HG02571 (cell line): ENCODE data around the gene HARS1.
"Not testable (repeated sequence)": the region's sequence is repeated elsewhere in the genome, so short reads cannot be mapped to it uniquely, and the experiment has no call there.

Experiments
- ATAC-seq: cut with Tn5 transposase; IDR thresholded peaks from one replicate; pipeline ENCODE4 v1.9.1; 2021; ENCODE audit warnings: mild to moderate bottlenecking, moderate library complexity; ENCODE audit not compliant: unreplicated experiment

The HARS1 gene

GRCh38 chr5:140677947-140678346 is 13.2 kb downstream of the HARS1 start:
- no peak for ATAC-seq

GRCh38 chr5:140674629-140675028 is 16.5 kb downstream of the HARS1 start:
- ATAC-seq: no peak

- no peak for ATAC-seq
Observed at GRCh38 chr5:140674211-140674610, 17.0 kb downstream of the HARS1 start.

GRCh38 chr5:140673187-140673976 is 17.8 kb downstream of the HARS1 start, which contains the start of gene DND1:
Gene DND1 (minus strand): TSS chr5:140673576. CDS start chr5:140673542, 34 bp downstream.
- no peak for ATAC-seq

DNA sequence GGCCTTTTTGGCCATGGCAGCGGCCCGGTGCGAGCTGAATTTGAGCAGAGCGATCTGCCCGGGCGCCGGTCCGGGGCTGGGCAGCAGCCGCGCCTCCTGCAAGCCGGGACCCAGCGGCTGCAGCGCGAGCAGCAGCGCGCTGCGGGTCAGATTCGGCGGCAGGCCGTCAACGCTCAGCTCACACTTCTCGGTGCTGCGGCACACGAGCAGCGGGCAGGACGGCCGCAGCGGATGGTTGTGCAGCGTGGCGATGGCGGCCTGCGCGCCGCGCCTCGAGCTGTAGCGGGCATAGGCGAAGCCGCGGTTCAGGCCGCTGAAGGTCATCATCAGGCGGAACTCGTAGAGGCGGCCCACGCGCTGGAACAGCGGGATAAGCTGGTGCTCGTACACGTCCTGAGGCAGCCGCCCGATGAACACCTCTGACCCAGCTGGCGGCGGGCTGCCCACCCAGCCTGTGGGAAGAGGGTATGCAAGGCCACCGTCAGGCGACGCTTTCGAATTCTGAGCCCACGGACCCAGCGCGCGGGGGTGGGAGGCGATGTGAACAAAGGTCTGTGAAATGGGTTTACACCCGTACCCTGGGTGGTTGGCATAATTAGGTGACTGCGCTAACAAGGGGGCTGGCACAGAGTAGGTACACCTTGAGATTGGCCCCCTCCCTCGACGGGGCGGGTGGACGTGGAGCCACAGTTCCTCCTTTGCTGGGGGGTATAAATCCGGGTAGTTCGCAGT is 18.5 kb downstream of the HARS1 start:
- no peak for ATAC-seq

DNA sequence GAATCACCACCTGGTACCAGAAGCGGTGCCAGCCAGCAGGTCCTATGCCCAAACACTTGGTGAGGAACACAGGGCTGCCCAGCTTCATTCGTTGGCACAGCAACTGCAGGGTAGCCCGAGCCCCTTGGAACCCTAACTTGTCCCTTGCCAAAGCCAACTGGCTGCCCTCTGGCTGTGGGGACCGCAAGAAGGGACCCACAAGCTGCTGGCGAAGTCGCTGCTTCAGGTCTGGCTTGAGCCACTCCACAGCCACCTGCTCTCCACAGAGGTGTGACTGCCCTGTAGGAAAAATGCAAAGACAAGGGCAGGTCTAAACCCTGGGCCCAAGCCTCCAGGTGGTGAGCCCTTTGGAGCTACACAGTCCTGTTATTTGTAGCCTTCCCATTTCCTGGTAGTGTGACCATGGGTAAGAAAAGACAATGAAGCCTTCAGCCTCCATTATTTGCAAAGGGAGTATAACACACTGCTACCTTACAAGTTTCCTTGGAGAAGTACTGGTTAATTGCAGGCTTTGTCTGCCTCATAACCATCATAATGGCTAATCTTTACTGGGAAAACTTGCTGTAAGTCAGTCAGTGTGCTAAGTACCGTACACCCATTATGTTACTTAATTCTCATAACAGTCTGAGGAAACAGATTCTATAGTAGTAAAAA is 19.6 kb downstream of the HARS1 start:
- no peak for ATAC-seq

DNA sequence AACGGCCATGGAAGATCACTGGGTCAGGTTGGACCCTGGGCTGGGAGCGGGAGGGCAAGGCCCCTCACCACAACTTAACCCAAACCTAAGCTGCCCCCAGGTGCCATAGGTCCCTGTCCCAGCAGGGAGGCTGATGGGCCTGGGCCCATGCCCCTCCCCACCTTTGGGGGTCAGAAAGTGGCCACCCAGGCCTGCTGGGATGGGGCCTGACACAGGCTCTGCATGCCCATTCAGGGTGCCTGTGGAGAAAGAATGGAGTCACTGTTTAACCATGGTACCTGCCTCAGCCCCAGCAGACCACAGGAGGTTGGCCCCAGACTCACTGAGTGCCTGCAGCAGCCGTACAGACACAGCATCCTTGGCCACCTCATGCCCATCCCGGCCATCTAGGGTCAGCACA is 20.1 kb downstream of the HARS1 start:
- not testable (repeated sequence) for ATAC-seq

GRCh38 chr5:140664359-140665119 is 26.6 kb downstream of the HARS1 start, which contains the start of gene WDR55:
Gene WDR55 (plus strand): TSS chr5:140664904. CDS start chr5:140664913, 9 bp downstream.
- peak; percentile 96 for ATAC-seq

- ATAC-seq: no peak
Observed at GRCh38 chr5:140664030-140664358, 27.2 kb downstream of the HARS1 start.

DNA sequence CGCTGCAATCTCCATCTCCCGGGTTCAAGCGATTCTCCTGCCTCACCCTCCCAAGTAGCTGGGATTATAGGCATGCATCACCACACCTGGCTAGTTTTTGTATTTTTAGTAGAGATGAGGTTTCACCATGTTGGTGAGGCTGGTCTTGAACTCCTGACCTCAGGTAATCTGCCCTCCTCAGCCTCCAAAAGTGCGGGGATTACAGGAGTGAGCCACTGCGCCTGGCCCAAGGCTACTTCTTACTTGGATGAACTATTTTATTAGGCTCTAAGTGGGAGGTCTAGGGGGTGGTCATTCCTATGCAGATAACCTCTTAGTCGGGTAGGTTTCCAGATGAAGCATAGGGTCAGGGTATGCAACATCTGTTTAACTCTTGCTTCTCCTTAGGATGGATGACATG is 30.8 kb downstream of the HARS1 start:
- not testable (repeated sequence) for ATAC-seq

GRCh38 chr5:140658870-140659269 is 32.3 kb downstream of the HARS1 start:
- ATAC-seq: no peak

DNA sequence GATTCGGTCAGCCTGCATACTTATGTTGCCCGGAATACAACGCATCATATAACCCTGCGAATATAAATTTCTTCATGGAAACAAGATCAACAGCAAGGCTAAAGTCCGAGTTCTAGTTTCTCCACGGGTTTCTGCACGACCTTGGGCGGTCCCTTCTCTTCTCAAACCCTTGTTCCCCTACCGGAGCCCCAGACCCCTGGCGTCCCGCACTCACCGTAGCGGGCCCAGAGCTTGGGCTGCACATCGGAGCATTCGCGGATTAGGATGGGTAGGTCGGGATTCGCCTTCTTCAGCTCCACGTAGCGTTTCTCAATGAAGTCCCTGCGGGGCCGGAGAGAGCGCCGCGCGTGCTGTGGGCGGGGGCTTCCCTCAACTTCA is 44.1 kb downstream of the HARS1 start:
- peak; percentile 27 for ATAC-seq

DNA sequence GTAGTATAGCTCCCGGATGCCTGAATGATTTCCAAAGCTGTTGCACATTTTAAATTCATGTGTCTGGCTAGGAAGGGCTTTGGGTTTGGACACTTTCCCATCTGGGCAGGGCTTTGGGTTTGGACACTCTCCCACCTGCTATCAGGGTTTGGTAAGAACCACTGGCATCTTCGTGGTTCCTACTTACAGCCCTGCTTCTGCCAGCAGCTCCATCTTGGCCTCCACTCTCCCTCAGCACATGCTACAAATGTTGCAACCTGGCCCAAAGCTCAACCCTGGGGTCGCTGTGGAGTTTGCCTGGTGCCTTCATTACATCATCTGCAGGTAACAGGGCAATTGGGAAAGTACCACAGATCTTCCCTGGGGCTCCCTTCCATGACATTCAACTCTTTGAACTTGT is 48.5 kb downstream of the HARS1 start:
- ATAC-seq: no peak

DNA sequence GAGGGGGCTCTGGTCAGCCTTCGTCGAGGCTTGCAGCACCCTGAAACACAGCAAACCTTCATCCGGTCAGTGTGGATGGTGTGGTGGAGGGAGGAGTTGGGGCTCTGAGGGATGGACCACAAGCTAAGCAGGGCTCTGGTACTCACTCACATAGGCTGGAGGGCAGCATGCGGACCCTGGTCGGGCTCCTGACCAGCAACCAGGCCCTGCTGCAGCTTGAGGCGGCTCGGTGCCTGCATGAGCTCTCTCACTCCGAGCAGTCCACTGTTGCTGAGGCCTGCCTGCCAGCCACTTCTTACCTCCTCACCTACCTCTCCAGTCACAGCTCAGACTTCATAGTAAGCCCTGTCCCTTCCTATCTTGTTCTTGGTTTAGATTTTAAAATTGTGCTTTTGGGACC is 49.5 kb downstream of the HARS1 start:
- no peak for ATAC-seq

DNA sequence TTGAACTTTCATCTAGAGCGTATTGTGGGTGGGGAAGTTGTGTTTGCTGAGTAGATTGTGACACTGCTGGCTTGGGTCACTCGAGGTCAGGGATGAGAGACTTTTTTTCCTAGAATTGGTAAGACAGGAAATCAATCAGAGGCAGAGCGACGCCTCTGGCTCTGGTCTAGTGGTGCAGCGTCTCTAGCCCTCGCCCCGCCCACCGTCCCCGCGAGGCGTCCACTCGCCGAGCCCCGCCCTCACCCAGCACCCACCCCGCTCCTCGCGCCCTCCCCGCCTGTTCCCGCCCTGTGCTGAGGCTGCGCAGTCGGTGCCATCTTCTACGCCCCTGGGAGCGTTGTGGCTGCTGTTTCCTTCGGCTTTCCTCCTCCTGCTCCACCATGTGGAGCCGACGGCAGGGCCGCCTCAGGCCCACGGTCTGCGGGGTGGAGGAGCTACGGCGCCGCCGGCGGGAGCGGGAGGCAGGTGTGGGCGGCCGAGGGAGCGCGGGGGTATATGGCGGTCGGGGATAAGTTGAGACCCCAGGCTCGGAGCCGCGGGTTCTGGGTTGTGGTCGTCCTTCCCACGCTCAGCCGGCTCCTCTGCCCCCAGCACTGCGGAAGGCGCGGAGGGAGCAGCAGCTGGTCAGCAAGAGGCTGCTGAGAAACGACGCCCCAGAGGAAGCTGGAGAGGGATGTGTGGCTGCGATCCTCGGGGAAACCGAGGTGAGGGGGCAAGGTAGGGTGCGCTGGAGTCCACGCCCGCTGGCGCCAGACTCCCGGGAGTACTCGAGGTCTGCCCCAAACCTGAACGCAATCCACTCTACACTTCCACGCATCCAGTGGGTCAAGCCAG is 51.8 kb downstream of the HARS1 start, which contains the start of gene TMCO6:
TMCO6 (plus strand) TSS at position 304 of the 834 bp plus-strand sequence; CDS start at position 381, 77 bp downstream.
- peak; percentile 92 for ATAC-seq

- ATAC-seq: not testable (repeated sequence)
Observed at GRCh38 chr5:140638898-140639147, 52.3 kb downstream of the HARS1 start.

- no peak for ATAC-seq
Observed at GRCh38 chr5:140637371-140638100, 53.6 kb downstream of the HARS1 start.

- ATAC-seq: no peak
Observed at GRCh38 chr5:140635291-140636257, 55.6 kb downstream of the HARS1 start.
